Measurements from ENCODE around the gene SPESP1. TPM values are rescaled to one million over a fixed set of nuclear protein-coding genes. Genes with fewer than 3 reads are reported as not detected.

The SPESP1 gene
- total and polyA plus RNA-seq, 9 of the 15 experiments (the other 6 are each of a cell fraction or from before 2014, with no cell fraction given), result not detected

- TF ChIP-seq CEBPG (CRISPR knock-in tag; IDR thresholded peaks at IDR 0.05), result peak; percentile 6; the same call in 1 of the 2 replicates
- peak in 1 of 2 experiments; percentile 50; a peak in 1 of 4 replicates for TF ChIP-seq CEBPG (tag; conservative IDR thresholded peaks at IDR 0.05 in 1 of 2, IDR thresholded peaks at IDR 0.05 in 1 of 2)
- TF ChIP-seq SRF (CRISPR knock-in tag; IDR thresholded peaks at IDR 0.05), result no peak
- no peak for TF ChIP-seq CBX8 (IDR thresholded peaks at IDR 0.05; ENCODE audit: borderline replicate concordance, extremely low read depth, low read depth, low read length, poor library complexity, severe bottlenecking)
- no peak for TF ChIP-seq RFX5 (IDR thresholded peaks at IDR 0.05; ENCODE audit: low read depth, low read length)
- no peak for TF ChIP-seq FOXP1 (CRISPR knock-in tag; IDR thresholded peaks at IDR 0.05)
- TF ChIP-seq ZBTB43 (CRISPR knock-in tag; IDR thresholded peaks at IDR 0.05), result no peak
- TF ChIP-seq TRIM24 (IDR thresholded peaks at IDR 0.05), result peak; percentile 99
- no peak for TF ChIP-seq WHSC1 (IDR thresholded peaks at IDR 0.05; ENCODE audit: low read length)
- peak in 1 of 2 experiments; percentile 91 for TF ChIP-seq AFF1 (IDR thresholded peaks at IDR 0.05; ENCODE audit: low read depth in 1 of 2, partially characterized antibody in 2 of 2)
- TF ChIP-seq COPS2 (conservative IDR thresholded peaks at IDR 0.05), result no peak
- TF ChIP-seq ILF3 (IDR thresholded peaks at IDR 0.05; ENCODE audit: borderline replicate concordance), result no peak
- no peak for TF ChIP-seq PHF8 (IDR thresholded peaks at IDR 0.05; ENCODE audit: borderline replicate concordance, low read length)
- no peak for TF ChIP-seq HIVEP1 (CRISPR knock-in tag; IDR thresholded peaks at IDR 0.05)
- no peak for TF ChIP-seq CHCHD3 (CRISPR knock-in tag; IDR thresholded peaks at IDR 0.05)
- no peak for TF ChIP-seq KHSRP (IDR thresholded peaks at IDR 0.05)
- TF ChIP-seq PML (IDR thresholded peaks at IDR 0.05; ENCODE audit: low read length), result peak; percentile 97
- TF ChIP-seq RBM34 (IDR thresholded peaks at IDR 0.05; ENCODE audit: borderline replicate concordance, insufficient read depth, low read length), result no peak
- TF ChIP-seq GABPA (tag; conservative IDR thresholded peaks at IDR 0.05; ENCODE audit: low read depth), result 0 out of 2 replicates have a peak, but pooled peaks have one; percentile 33
- no peak for TF ChIP-seq SAFB2 (IDR thresholded peaks at IDR 0.05; ENCODE audit: borderline replicate concordance, low read depth, low read length, severe bottlenecking)
- TF ChIP-seq TSC22D4 (tag; IDR thresholded peaks at IDR 0.05), result no peak
- no peak for TF ChIP-seq ZNF408 (CRISPR knock-in tag; IDR thresholded peaks at IDR 0.05; ENCODE audit: low read depth)
- 0 out of 2 replicates have a peak, but pooled peaks have one; percentile 40 for TF ChIP-seq PTBP1 (IDR thresholded peaks at IDR 0.05; ENCODE audit: low read depth, low read length)
- no peak for TF ChIP-seq NR4A1 (CRISPR knock-in tag; IDR thresholded peaks at IDR 0.05)
- peak; percentile 94 for TF ChIP-seq NR4A1 (tag; IDR thresholded peaks at IDR 0.05)
- no peak for TF ChIP-seq PCBP1 (IDR thresholded peaks at IDR 0.05; ENCODE audit: low read depth, low read length, poor library complexity, severe bottlenecking)
Observed at GRCh38 chr15:68991723-68992122, 61.4 kb downstream of the SPESP1 start (continued).

Data from K562 (cell line).